ENCODE data around the gene TBC1D22A. TPM values are rescaled to one million over a fixed set of nuclear protein-coding genes. Genes with fewer than 3 reads are reported as not detected.

Gene TBC1D22A
- total RNA-seq, 4 donors from 2014 or later: 16.2 to 22.2 (median 17.8) TPM

DNA sequence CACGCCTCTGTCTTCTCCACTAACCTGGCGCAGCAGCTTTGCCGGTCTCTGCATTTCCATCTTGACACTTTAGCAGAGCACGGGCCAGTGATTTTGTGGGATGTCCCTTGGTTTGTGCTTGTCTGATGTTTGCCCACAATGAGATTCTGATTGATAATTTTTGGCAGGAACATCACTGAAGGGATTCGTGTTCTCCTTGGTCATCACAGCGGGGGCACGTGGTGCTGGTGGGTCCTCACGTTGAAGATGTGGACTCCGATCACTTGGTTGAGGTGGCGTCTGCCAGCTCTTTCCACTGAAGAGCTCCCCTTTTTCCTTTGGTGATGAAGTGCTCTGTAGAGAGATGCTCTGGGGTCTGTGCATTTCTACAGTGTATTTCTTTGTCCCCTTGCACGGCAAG lies 37.2 kb downstream of the TBC1D22A start:
- no peak overlapping the region for H3K27ac ChIP-seq
- H3K36me3 ChIP-seq: peaks cover 0 to 71% of the 10 kb centered on the region in 2 donors
- 84 to 100% methylated on average over 4 to 9 of the region's 11 CpGs for WGBS, 2 donors (ENCODE audit: low coverage in 1 of 2)
- H3K4me3 ChIP-seq: no peak overlapping the region
- H3K9me3 ChIP-seq: no peaks in the 10 kb centered on the region
- TF ChIP-seq POLR2A (IDR thresholded peaks at IDR 0.05): no peak
- no peak for TF ChIP-seq POLR2AphosphoS5 (IDR thresholded peaks at IDR 0.05)
- TF ChIP-seq, protein P1, sequence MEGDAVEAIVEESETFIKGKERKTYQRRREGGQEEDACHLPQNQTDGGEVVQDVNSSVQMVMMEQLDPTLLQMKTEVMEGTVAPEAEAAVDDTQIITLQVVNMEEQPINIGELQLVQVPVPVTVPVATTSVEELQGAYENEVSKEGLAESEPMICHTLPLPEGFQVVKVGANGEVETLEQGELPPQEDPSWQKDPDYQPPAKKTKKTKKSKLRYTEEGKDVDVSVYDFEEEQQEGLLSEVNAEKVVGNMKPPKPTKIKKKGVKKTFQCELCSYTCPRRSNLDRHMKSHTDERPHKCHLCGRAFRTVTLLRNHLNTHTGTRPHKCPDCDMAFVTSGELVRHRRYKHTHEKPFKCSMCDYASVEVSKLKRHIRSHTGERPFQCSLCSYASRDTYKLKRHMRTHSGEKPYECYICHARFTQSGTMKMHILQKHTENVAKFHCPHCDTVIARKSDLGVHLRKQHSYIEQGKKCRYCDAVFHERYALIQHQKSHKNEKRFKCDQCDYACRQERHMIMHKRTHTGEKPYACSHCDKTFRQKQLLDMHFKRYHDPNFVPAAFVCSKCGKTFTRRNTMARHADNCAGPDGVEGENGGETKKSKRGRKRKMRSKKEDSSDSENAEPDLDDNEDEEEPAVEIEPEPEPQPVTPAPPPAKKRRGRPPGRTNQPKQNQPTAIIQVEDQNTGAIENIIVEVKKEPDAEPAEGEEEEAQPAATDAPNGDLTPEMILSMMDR (IDR thresholded peaks at IDR 0.05): no peak
- no peak for TF ChIP-seq EP300 (IDR thresholded peaks at IDR 0.05)
- no peaks in the 10 kb centered on the region for H3K27me3 ChIP-seq
- ATAC-seq: no peak
- peaks cover 0 to 17% (median 7%) of the 10 kb centered on the region in 3 donors for H3K4me1 ChIP-seq

DNA sequence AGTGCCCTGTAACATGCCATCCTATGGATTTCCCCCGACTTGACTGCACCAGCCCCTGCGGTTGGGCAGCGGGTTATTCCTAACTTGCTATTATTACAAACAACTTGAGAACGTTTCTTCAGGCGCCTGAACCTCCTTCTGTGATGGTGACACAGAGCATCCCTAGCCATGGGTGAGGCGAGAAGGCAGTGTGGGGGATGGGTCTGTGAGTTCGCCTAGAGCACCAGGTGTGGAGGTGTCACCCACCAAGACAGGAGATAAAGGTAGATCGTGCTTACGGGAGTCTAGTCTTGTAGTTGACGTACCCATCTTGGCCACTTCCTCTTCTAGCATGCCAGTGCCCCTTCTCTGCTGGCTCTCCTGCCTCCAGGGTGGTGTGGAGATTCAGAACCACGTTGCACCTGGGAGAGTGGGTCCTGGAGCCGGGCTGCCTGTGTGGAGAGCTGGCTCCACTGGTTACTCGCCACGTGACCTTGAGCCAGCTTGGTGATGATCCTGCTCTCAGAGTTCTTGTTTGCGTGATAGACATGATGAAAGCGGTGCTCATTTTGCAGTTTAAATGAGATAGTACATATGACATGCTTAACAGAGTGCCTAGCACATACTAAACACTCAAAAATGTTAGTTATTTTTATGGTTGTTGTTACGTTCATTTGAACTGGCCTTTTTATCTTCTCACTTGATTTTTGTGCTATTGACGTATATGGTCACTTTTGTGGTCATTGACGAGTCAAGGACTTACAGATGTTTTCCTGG lies 37.8 kb downstream of the TBC1D22A start:
- ATAC-seq: no peak
- WGBS, 2 donors (ENCODE audit: low coverage in 1 of 2): 85 to 89% methylated on average over 10 to 11 of the region's 19 CpGs
- H3K36me3 ChIP-seq: peaks cover 0 to 64% of the 10 kb centered on the region in 2 donors
- no peaks in the 10 kb centered on the region for H3K27me3 ChIP-seq
- H3K4me1 ChIP-seq: peaks cover 0 to 17% (median 7%) of the 10 kb centered on the region in 3 donors
- TF ChIP-seq, protein P1 (IDR thresholded peaks at IDR 0.05): no peak
- no peak for TF ChIP-seq POLR2A (IDR thresholded peaks at IDR 0.05)
- no peak for TF ChIP-seq EP300 (IDR thresholded peaks at IDR 0.05)
- no peak for TF ChIP-seq POLR2AphosphoS5 (IDR thresholded peaks at IDR 0.05)
- H3K9me3 ChIP-seq: no peaks in the 10 kb centered on the region
- H3K27ac ChIP-seq: no peak overlapping the region
- no peak overlapping the region for H3K4me3 ChIP-seq

DNA sequence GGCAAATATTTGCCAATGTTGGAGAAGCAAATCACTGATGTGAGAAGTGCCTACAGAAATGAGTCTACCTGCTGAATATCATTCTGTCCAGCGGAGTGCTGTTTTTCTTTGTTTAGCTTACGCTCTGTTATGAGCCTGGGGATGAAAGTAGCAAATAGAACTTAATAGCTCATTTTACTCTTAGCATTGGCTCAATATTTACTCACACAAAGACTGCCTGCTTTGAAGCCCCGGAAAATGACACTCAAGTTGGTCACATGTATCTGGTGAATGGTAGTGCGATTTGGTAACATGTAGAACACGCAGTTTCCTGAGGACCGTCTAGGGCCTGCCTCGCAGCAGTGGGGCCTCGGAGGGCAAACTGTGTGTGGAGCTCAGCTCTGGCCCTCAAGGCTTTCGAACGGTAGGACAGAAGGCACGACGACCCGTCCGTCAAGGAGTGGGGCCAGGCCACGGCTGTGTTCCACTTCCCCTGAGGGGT lies 38.9 kb downstream of the TBC1D22A start:
- no peak for ATAC-seq
- no peaks in the 10 kb centered on the region for H3K27me3 ChIP-seq
- no peak overlapping the region for H3K4me3 ChIP-seq
- WGBS, 2 donors (ENCODE audit: low coverage in 1 of 2): 82 to 94% methylated on average over 3 to 6 of the region's 15 CpGs
- peaks cover 0 to 54% of the 10 kb centered on the region in 2 donors for H3K36me3 ChIP-seq
- no peak overlapping the region for H3K27ac ChIP-seq
- H3K4me1 ChIP-seq: peaks cover 0 to 17% (median 7%) of the 10 kb centered on the region in 3 donors
- no peaks in the 10 kb centered on the region for H3K9me3 ChIP-seq
- no peak for TF ChIP-seq POLR2AphosphoS5 (IDR thresholded peaks at IDR 0.05)
- TF ChIP-seq, protein P1 (IDR thresholded peaks at IDR 0.05): no peak

DNA sequence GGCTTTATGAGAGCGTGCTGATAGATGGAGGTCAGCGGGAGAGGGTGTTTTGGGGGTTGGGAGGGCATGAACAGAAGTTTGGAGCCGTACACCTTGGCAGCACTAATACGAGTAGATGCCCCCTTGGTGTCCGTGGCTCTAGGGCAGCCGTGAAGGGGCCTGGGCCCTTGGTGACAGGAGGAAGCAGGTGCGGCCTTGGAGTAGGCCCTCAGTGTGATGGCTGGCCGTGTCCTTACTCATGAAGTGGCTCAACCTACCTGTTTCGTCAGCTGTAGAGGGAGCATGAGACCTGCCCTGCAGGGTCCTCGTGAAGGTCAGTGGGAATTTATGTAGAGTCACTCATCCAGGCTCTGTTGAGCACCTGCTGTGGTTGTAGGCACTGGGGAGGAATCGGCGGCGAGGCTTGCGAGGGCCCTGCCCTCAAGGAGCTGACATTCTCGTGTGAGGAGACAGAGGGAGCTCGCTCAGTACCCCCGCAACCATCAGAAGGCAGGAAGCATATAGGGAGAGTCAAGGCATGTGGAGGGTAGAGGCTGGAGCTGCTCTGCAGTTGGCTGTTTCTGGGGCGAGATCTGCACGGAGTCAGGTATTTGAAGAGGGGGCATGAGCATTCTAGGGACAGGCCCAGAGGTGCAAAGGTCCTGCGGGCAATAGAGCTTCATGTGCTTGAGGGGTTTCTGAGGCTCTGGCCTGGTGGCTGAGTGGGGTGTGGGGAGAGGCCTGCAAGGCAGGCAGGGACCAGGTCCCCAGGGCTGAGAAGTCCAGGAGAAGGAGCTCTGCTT lies 39.6 kb downstream of the TBC1D22A start:
- H3K9me3 ChIP-seq: no peaks in the 10 kb centered on the region
- H3K27ac ChIP-seq: no peak overlapping the region
- H3K4me3 ChIP-seq: no peak overlapping the region
- ATAC-seq: no peak
- H3K27me3 ChIP-seq: no peaks in the 10 kb centered on the region
- peaks cover 0 to 17% (median 7%) of the 10 kb centered on the region in 3 donors for H3K4me1 ChIP-seq
- TF ChIP-seq, protein P1 (IDR thresholded peaks at IDR 0.05): no peak
- TF ChIP-seq POLR2AphosphoS5 (IDR thresholded peaks at IDR 0.05): no peak
- no peak for TF ChIP-seq POLR2A (IDR thresholded peaks at IDR 0.05)
- TF ChIP-seq EP300 (IDR thresholded peaks at IDR 0.05): no peak
- WGBS, 2 donors (ENCODE audit: low coverage in 1 of 2): 89 to 96% methylated on average over 9 to 13 of the region's 20 CpGs
- H3K36me3 ChIP-seq: peaks cover 0 to 51% of the 10 kb centered on the region in 2 donors

Data from gastroesophageal sphincter (tissue), 4 donors.